Measurements from ENCODE around the gene XKR3.
"Not testable (repeated sequence)": the region's sequence is repeated elsewhere in the genome, so short reads cannot be mapped to it uniquely, and the experiment has no call there.

XKR3 gene

DNA sequence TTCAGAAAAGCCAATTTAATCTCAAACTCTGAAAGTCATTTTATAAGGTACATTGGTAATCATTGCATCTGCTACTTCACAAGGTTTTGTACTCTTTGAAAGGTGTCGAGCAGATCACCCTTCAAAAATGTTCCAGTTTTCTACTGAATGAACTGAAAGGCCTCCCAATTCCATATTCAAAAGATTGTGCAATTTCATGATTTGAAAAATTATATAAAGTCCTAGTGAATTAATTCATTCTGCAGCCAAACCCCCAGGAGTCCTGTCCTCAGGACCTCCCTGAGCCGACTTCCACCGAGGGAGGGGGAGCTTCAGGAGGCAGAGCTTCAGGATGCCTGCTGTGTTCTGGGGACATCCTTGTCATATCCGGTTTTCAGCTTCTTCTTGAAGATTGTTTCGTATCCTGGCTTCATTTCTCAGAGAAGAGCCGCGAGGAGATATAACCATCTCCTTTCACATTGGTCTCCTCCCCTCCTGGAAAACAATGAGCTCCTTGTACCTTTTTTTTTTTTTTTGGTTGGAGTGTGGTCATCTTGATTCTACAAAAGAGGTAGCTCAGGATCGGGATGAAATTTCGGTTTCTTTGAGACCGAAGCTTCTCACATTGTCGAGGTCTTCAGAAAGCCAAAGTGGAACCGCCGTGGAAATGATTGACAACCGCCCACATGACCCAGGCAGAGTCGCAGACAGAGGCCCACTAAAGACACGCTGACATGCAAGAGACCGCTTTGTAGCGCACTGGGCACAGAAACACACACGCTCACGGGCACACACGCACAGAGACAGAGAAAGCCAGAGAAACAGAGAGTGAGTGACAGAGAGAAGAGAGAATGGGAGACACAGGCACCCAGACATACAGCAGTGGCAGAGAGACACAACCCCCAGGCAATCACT, 77.7 kb downstream of the XKR3 start:
- DNase-seq (ENCODE audit: low spot score) = not testable (repeated sequence)

DNA sequence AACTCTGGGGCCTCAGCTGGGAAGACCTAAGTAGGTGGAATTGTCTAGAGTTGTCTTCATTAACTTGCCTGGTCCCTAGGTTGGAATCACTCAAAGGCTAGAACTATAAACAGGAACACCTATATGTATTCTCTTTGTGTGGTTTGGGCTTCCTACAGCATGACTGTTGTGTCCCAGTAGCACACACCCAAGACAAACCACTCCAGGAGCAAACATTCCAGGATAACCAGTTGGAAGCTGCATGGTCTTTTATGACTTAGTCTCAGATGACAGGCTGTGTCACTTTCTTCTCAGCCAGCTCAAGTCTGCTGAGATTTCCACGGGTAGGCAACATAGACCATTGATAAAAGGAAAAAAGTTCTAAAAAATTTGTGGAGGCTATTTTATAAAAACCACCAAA, 90.9 kb downstream of the XKR3 start:
- DNase-seq (ENCODE audit: low spot score) = not testable (repeated sequence)
